ENCODE measurements around the gene GYPA.
"Not testable (repeated sequence)": the region's sequence is repeated elsewhere in the genome, so short reads cannot be mapped to it uniquely, and the experiment has no call there.

The GYPA gene

DNA sequence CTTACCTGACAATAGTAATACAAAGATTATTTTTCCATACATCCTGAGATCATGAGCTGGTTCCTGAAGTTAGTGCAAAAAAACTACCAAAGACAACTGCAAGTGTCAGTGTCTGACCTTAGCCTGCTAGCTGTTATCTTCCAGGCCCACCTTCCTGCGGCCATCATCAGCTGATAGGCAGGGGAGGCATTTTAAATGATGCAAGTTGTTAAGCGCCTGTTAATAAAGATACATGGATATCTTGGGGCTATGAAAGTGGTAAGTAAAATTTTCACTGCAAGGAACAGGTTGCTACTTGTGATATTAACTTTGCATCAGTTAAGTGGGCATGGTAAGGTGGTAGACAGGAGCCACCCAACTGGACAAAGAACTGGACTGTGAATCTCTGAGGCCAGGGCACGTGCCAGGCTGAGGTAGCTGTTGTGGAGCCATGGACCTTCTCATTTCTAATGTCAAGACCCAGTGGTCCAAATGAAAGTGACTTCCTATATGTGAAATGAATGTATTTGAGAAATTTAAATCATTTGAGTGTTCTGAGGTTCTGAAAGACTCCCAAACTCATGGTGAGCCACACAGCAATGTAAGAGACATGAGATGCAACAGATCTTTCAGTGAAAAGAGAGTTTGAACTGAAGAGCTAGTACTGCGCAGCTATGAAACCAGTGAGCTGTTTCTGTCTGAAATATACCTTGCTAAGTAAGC, at the start of gene GYPA:
Gene GYPA, minus strand, starts transcription at position 125 of the 702 bp plus-strand sequence. Its CDS starts 83 bp downstream, at position 42.
- not testable (repeated sequence) for DNase-seq (ENCODE audit: low read depth in 2 of 2)

DNA sequence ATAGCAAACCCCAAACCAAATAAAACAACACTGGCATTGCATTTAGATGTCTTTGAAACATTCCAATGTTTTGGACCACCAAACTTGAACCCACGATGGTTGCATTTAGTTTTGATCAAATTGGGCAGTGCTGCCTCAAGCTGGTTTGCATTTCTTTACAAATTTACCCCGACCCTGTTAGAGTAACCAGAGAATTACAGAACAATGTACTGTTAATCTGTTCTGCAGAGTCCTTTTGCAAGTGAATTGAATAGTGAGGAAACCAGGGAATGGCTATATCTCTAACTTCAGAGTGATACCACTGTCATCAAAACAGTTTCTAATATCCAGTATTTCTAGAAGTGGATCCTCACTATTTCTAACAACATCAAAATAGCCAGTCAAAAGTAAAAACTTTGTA, 49.5 kb upstream of the GYPA start:
- DNase-seq (ENCODE audit: low read depth in 2 of 2) = no peak

DNA sequence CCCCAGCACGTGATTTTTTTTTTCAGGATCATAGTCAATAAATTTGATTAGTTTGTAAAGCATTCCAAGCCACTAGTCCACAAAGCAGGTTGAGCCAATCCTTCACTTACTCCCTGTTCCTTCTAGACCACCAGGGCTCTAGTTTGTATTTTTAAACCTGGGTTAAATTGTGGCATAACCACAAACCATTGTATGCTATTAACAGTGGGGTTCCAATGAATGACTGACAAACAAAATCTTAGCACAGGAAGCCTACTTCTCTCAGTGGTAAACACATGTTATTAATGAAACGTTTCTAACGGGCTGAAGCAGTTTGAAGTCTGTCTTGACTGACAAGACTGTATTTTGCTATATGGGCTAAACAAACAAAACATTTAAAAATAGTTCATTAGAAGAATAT, 48.6 kb upstream of the GYPA start:
- no peak for DNase-seq (ENCODE audit: low read depth in 2 of 2)

DNA sequence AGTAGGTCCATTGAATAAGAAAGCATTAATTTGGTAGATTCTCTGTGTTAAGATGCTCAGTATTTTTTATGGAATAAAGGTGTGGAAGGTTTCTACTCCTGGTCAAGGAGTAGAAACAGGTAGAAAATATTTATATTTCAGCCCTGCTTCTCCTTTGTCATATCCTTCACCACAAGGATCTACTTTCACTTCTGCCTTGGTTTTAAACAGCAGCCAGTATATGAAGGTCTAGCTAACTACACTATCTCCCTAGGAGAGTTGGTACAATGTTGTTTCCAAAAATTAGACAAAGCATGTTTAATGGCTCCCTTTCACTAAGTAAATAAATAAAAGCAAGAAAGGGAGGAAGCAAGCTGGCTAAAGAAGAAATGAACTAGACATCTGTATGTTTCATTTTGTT, 44.6 kb upstream of the GYPA start:
- DNase-seq (ENCODE audit: low read depth in 2 of 2) = no peak

DNA sequence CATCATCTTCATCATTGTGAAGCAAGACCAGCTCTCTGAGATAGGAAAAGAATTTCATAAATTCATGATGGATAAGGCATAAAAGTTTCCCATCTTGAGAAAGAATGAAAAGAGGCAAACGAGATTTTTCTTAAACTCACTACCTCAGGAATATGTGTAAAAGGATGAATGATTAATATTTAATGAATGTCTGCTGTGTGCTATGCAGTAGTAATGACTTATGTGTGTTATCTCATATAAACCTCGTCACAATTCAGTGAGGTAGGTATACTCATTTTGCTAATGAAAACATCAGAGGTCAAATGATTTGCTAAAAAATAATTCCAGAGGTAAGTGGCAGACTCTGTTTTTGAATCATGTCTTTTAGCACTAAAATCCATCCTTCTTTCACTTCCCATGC, 42.6 kb upstream of the GYPA start:
- no peak for DNase-seq (ENCODE audit: low read depth in 2 of 2)

DNA sequence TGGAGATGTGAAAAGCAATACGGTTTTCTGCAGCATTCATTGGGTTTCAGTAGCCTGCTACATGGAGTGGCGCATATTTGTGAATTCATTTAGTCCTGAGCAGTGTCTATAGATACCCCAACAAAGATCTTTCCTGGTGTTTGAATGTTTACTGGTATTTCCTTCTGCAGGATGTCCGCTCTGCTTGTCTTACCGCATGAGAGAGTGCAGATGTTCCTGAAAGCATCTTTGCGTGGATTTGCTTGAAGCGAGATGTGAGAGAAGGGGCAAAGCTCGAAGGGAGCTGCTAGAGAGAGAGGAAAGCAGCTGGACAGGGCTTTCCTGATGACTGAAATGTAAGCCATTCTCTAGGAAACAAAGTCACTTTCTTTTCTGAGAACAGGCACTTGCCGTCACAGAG, 40.9 kb upstream of the GYPA start:
- no peak for DNase-seq (ENCODE audit: low read depth in 2 of 2)

DNA sequence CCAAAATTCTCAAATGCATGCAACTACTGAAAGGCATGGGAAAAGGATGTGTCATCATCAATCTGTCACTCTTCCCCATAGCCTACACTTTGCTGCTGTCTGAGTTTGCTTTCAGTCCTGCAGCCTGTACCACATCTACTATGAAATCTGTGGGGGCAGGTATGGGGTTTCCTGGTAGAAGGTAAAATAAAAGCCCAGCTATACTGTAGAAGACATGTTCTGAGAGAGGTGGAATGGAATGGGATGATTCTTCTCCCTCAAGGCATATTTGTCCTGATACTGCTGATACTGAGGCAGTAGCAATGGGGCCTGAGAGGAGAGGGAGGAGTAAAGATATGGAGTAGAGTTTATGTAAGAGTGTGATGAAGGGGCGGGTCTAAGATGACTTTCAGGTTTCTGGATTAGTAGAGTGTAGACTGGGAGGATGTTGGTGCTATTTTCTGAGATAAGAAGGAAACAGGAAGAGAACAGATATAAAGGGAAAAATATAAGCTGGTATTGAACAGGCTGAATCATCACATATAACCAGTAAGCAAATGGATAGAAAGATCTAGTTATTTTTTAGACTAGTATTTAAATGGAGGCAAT, 38.7 kb upstream of the GYPA start:
- no peak for DNase-seq (ENCODE audit: low read depth in 2 of 2)

DNA sequence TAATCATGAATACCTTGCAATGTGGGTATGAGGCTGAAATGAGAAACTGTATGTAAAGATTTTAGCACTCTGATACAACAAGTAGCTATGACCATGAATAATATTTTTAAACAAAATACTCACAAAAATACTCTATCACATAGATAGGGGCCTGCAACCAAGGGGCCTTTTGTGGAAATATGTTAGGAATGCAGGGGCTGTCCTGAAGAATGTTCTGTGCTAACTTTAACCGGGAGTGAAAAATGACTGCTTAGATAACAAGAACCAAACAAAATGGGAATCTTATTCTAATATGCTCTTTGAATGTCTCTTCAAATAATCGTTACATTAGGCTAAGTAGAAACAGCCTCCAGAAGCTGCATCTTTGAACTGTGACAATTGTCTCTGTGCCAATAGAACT, 37.9 kb upstream of the GYPA start:
- DNase-seq (ENCODE audit: low read depth in 2 of 2) = no peak

DNA sequence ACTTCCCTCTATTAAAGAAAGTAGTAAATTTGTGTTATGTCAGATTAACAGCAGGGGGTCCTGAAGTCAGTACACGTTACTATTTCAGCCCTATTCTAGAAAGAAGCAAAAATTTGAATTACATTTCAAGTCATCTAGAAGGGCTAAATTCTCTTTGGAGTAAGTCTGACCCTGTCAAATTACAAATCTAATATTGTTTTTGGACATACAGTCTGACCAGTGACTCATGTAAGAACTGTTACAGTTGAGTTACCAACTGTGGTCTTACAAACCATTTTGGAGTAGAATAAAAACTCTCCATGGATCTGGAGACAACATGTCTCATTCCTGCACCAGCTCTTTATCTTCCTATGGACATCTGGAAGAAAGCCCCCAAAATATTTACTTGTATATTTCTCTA, 36.0 kb upstream of the GYPA start:
- no peak for DNase-seq (ENCODE audit: low read depth in 2 of 2)

DNA sequence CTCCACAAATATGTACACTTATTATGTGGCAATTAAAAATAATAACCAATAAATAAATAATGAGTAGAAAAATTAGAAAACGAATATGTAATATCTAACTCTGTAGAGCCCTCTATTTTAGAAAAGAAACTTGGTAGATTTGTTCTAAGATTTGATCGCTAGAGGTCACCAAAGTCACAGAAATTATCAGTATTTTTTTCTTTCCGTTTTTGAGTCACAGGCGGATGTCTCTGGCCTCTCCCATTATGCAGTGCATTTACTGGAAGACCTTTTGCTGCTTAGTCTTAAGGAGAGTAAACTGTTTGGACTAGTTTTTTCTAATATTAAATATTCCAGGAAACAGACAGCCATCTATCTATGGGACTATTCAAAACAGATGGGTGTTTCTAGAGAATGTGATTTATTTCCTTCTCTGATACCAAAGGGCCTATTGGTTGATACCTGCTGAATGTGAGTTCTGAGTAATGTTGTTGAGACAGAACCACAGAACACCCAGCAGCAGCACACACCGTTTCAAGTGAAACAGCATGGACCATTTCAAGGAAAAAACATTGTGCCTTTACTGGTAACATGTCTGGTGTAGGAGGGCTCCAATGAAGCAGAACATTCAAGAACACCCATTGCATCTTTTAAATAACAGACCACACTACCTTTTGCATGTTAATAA, 34.0 kb upstream of the GYPA start:
- DNase-seq (ENCODE audit: low read depth in 2 of 2) = no peak

DNA sequence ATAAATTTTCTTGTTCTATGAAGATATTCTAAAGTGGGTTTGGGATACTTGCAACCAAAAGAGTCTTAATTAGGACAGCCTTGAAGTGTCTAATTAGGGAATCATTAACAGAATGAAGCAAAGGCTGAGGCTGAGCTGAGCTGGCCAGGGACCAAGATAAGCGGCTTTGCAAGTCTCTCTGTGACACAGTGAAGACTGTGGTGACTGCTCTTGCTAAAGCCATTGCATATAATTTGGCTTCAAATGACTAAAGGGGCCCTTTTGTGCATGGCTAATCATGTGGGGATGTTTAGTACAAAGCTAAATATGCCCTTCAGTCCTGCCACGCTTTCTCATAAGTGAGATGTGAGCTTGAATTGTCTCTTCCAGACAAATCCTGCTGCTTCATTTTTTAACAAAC, 31.2 kb upstream of the GYPA start:
- no peak for DNase-seq (ENCODE audit: low read depth in 2 of 2)

DNA sequence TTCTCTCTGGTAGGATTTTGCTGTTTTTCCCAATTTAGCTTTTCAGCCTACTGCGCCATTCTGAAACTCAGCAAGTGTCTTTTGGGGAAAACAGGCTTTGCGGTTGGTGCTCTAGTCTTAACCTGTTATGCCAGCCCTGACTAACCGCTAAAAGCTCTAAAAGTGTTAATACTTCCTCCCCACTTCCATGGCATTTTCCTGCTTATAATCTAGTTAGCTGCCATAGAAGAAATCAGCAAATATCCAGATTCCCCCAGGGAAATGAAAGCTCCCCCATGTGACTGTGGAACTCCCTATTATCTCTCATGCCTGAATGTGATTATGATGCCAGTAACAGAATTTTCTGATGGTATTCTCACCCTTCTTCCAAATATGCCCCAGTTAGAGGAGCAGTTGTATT, 28.7 kb upstream of the GYPA start:
- DNase-seq (ENCODE audit: low read depth in 2 of 2) = no peak

DNA sequence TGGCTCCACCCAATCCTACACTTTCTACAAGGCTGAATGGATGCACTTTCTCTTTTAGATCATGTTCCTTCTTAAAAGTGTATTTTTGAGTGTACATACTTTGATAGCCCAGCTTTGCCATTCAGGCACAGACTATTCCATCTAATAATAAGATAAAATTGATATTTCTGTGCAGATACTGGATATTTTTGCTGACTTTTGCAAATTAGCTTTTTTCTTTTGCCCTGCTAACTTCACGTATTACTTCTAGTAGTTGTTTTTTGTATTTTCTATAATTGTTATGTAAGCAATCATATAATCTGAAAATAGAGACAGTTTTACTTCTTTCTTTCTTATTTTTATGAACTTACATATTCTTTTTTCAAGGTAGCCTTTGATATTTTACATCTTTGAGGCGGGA, 13.5 kb upstream of the GYPA start:
- no peak for DNase-seq (ENCODE audit: low read depth in 2 of 2)

DNA sequence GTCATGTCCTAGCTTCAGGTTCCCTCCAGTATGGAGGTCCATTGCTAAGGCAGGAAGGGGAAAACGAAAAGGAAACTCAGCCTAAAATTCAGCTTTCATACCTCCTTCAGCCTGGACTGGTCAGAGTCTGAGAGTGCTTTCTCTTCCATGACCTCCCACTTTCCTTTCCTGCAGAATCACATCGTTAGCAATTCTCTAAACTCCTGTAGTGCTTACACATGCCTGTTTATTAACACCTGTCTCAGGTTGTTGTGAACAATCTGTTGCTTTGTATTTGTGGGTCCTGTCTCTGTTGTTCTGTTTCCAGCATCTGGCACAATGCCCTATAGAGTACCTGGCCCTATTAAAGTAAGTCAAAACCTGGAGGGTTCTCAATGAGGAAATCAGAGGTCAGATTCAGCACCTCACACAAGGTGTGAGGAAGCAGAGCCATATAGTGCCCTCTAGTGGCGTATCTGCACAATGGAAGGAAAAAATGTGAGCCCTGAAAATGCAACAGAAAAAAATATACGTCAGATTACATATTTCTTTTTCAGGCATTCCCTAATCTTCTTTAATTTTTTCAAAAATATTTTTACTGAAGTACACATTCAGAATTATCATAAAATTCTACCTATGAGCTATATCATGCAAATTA, 2.3 kb upstream of the GYPA start:
- not testable (repeated sequence) for DNase-seq (ENCODE audit: low read depth in 2 of 2)

DNA sequence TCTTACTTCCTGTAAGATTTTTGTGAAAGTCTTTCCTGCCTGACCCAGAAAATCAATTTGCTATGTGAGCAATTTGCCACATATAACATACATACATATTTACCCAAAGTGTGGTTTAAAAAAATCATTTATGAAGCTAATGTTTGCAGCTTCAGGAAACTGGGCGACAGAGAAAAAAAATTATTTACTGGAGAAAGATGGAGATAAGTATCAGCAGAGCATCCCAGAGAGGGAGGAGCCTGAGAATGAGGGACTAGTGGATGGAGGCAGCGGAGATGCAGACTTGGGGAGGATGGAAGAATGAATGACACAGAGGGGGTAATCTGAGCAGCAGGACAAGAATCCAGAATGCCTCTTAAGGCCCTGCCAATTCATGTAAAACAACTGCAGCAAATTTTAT, 975 bp upstream of the GYPA start:
- no peak for DNase-seq (ENCODE audit: low read depth in 2 of 2)

DNA sequence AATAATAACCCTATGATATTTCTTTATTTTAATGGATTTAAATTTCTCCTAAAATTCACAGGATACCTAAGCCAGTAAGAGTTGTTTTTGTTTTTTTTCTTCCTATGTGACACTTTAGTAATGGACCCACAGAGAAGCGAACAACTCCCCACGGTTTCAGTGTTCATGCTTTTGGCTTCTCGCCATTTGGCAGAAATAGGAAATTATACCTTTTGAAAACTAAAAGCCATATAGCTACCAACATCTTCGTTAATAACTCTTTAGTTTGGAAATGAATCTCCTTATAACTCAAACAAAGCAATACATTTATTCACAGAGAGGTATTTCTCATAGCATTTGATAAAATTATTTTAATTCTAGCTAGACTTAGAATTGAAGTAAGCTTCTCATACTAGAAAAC, 527 bp downstream of the GYPA start:
- DNase-seq (ENCODE audit: low read depth in 2 of 2) = not testable (repeated sequence)

DNA sequence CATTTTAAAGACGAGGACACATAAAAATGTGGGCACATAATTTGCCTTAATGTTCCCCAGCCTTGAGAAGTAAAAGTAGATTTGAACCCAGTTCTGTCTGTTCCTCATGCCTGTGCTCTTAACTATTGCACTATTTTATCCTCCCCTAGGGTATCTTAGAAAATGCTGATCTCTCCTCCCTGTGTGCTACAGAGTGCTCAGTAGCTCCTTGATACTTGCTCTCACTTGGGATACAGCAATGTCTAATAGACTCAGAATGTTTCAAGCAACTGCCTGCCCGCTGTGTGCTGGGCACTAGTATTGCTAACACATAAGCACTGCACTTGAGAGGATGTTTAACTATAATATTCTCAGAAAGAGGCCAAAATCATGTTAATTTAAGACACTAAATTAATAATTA, 971 bp downstream of the GYPA start:
- DNase-seq (ENCODE audit: low read depth in 2 of 2) = not testable (repeated sequence)

DNA sequence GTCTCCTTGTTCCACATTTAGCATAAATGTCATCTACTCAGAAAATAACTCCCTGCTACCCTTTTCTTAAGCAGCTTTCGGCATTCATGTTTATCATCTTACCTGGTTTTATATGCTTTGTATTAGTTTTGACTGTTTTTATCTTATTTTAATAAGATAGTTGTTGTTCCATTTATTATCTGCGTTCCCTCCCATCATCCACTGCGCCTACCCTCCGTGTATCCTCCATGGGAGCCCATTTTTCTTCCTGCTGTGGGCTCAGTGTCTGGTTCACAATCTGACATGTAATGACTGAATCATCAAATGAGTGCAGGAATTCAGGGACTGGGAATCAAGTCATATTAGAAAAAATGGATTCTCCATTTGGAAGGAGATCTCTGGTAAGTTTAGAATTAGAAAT, 2.3 kb downstream of the GYPA start:
- not testable (repeated sequence) for DNase-seq (ENCODE audit: low read depth in 2 of 2)

DNA sequence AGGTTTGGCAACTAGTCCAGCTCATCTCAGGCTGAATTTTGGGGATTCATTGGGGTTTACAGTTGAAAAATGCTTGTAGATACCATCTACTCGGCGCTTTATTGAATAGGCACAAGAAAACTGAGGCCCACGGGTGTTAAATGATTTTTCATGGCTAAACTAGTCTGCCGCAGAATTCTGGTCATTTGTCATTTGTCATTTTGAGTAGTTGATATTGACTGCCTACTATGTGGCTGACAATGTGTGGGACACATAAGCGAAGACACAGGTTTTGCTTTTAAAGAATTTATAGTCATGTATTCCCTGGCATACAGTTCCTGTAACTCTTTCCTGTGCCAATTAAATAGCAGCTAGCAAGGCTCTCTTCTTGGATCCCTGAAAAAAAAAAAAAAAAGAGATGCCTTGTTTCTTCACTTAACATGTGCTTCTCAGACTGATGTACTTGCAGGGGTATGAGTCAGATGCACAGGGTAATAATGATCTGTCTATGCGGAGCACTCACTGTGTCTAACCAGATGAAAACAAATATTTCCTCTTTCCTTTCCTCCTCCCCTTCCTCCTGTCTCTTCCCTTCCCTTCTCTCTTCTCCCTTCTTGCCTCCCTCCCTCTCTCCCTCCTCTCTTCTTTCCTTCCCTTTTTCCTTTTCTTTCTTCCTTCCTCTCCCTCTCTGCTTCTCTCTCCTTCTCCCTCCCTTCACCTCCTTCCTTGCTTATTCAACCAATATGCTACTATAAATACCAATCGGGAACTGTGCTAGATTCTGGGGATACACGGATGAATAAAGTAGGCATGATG, 3.2 kb downstream of the GYPA start:
- DNase-seq (ENCODE audit: low read depth in 2 of 2) = not testable (repeated sequence)

DNA sequence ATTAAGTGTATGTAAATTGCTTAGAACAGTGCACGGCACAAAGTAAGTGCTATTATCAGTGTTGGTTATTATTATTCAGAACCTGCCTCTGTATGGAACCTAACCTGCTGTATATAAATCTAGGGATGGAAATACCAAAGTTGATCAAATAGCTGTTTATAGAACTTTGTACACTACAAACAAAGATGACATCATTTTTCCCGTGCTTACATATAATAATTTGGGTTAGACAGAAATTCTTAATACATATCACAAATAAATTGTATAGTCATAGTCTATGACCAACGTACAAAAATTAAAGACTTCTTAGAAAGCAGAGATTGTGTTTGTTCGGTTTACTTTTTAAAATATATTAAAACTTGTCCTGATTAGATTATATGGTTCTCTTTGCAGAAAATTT, 4.3 kb downstream of the GYPA start:
- DNase-seq (ENCODE audit: low read depth in 2 of 2) = not testable (repeated sequence)

DNA sequence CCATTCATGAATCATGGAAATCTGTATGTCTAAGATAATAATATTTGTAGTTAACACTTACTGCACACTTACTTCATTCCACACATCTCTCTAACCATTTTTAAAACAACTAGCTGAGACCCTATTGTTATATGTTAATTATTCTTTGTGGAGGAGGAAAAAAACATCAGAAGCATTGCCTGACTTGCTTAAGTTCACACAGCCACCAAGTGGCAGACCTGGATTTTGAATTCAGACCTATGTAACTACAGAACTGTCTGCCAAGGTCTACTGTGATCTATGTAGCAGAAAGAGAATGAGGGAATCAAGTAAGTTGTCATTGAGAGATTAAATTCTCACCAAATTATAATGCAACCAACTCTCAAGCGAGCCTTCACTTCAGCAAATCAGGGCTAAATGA, 10.4 kb downstream of the GYPA start:
- not testable (repeated sequence) for DNase-seq (ENCODE audit: low read depth in 2 of 2)

DNA sequence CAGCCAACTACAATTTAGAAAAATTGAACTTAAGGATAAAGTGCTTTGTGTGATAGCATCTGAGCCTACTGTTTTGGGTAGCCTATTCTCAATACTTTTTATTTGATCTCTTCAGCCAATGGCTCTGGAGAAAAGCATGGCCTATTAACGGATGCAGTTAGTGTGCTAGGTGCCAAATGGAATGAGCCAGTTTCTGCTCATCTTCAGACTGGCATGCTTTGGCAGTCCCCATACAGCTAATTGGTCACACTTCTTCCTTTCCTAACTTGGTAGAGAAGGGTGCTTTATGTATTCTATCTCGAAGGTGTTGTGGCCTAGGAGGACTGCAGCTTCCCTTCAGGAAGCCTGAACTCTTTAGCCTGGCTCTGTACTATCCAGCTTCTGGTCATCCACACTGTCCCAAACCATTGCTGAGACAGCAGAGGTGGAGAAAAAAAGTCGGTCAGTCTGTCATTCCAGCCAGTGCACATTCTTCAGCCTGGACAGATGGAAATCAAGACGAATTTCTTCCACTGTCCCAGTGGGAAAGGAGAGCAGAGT, 11.1 kb downstream of the GYPA start:
- not testable (repeated sequence) for DNase-seq (ENCODE audit: low read depth in 2 of 2)
